ENCODE results near the gene SLC2A11. TPM values are rescaled to one million over a fixed set of nuclear protein-coding genes. Genes with fewer than 3 reads are reported as not detected.
A peak's percentile ranks its signal among the peaks of the same experiment; 100 is the strongest.

SLC2A11 gene
- total and polyA plus RNA-seq, 10 of the 15 experiments (the other 5 are each of a cell fraction or from before 2014, with no cell fraction given): 0.98 to 18.3 (median 8.6) TPM

DNA sequence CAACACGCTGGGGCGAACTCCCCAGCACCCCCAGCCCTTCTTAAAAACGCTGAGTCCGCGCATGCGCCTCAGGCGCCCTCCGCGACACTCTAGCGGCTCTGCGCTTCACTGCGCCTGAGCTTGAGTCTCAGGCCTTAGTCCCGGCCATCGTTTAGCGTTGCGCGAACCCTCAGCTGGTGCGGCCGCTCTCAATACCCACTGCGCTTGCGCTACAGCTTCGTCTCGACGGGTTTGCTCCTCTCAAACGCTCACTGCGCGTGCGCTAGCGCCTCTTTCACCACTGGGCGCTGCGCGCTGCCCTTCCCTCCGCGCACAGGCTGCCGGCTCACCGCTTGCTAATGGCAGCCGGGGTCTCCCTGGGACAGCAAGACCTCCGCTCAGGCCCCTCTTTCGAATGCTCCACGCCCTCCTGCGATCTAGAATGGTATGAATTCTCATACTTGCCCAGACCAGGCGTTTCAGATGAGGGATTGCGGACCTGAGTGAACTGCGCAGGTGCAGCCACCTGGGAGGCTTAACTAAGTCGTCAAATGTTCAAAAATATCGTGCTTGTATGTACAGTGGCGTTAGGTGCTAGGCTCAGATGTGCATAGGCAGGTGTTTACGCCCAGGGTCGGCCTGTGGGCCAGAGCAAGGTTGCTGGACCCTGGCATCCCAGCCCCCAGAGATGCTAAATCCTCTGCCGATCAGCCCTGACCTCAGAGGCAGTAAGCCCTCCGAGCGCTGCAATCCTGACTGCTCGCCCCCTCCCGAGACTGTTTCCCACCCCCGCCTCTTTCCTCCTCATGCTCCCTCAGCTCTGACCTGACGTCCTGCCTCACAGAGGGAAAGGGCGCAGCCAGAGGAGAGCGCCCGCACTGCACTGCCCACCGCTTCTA, at the start of gene SLC2A11 (continued):
- no peak for TF ChIP-seq ZBTB40 (IDR thresholded peaks at IDR 0.05; ENCODE audit: borderline replicate concordance)
- TF ChIP-seq SREBF1 (IDR thresholded peaks at IDR 0.05; ENCODE audit: low read length): no peak
- no peak for TF ChIP-seq USF2 (IDR thresholded peaks at IDR 0.05; ENCODE audit: borderline replicate concordance, low read depth, low read length)
- no peak; the same call in 1 of the 2 replicates for TF ChIP-seq RCOR1 (conservative IDR thresholded peaks at IDR 0.05; ENCODE audit: low read depth, low read length)
- TF ChIP-seq RBBP5 (conservative IDR thresholded peaks at IDR 0.05): no peak
- TF ChIP-seq MEF2B (IDR thresholded peaks at IDR 0.05; ENCODE audit: partially characterized antibody, poor library complexity, severe bottlenecking): no peak
- TF ChIP-seq HDAC6 (IDR thresholded peaks at IDR 0.05; ENCODE audit: unreplicated experiment): no peak
- peak in 1 of 2 experiments; percentile 52; a peak in 2 of 4 replicates for TF ChIP-seq BHLHE40 (IDR thresholded peaks at IDR 0.05; ENCODE audit: borderline replicate concordance in 1 of 2, low read depth in 2 of 2, low read length in 1 of 2)
- TF ChIP-seq, protein P1, sequence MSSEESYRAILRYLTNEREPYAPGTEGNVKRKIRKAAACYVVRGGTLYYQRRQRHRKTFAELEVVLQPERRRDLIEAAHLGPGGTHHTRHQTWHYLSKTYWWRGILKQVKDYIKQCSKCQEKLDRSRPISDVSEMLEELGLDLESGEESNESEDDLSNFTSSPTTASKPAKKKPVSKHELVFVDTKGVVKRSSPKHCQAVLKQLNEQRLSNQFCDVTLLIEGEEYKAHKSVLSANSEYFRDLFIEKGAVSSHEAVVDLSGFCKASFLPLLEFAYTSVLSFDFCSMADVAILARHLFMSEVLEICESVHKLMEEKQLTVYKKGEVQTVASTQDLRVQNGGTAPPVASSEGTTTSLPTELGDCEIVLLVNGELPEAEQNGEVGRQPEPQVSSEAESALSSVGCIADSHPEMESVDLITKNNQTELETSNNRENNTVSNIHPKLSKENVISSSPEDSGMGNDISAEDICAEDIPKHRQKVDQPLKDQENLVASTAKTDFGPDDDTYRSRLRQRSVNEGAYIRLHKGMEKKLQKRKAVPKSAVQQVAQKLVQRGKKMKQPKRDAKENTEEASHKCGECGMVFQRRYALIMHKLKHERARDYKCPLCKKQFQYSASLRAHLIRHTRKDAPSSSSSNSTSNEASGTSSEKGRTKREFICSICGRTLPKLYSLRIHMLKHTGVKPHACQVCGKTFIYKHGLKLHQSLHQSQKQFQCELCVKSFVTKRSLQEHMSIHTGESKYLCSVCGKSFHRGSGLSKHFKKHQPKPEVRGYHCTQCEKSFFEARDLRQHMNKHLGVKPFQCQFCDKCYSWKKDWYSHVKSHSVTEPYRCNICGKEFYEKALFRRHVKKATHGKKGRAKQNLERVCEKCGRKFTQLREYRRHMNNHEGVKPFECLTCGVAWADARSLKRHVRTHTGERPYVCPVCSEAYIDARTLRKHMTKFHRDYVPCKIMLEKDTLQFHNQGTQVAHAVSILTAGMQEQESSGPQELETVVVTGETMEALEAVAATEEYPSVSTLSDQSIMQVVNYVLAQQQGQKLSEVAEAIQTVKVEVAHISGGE (CRISPR knock-in tag; IDR thresholded peaks at IDR 0.05): no peak
- TF ChIP-seq BACH1 (IDR thresholded peaks at IDR 0.05; ENCODE audit: borderline replicate concordance): no peak; the same call in 1 of the 2 replicates
- TF ChIP-seq NKRF (conservative IDR thresholded peaks at IDR 0.05): peak; percentile 48; the same call in 1 of the 2 replicates
- TF ChIP-seq, protein P2, sequence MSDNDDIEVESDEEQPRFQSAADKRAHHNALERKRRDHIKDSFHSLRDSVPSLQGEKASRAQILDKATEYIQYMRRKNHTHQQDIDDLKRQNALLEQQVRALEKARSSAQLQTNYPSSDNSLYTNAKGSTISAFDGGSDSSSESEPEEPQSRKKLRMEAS (IDR thresholded peaks at IDR 0.05; ENCODE audit: low read depth, low read length): peak; percentile 20
- TF ChIP-seq IRF4 (IDR thresholded peaks at IDR 0.05; ENCODE audit: low read depth, low read length): no peak
- TF ChIP-seq POLR2A (IDR thresholded peaks at IDR 0.05; ENCODE audit: low read depth, low read length): peak; percentile 96
- TF ChIP-seq RELA (IDR thresholded peaks at IDR 0.05; ENCODE audit: borderline replicate concordance, partially characterized antibody): peak; percentile 14
- no peak for TF ChIP-seq HDAC2 (IDR thresholded peaks at IDR 0.05)
- no peak for TF ChIP-seq SPI1 (IDR thresholded peaks at IDR 0.05; ENCODE audit: borderline replicate concordance, insufficient read depth, low read depth, low read length)

All from GM12878 (cell line).